PFSK-1 (cell line): ENCODE measurements around the gene MKX.

Experiments used
- REST ChIP-seq, 2 experiments: IDR thresholded peaks; 2 replicates each; pipeline versions ENCODE4 v1.6.1 to v1.8.0; 2011 to 2012; ENCODE audit warnings: low read depth in 2 of 2, low read length in 2 of 2, control low read depth in 1 of 2, inconsistent platforms in 1 of 2, mild to moderate bottlenecking in 1 of 2, moderate library complexity in 1 of 2; ENCODE audit not compliant: insufficient read depth in 1 of 2
- TAF1 ChIP-seq: IDR thresholded peaks from 2 replicates; pipeline ENCODE4 v1.6.1; 2012; ENCODE audit warnings: low read length, control low read depth, borderline replicate concordance; ENCODE audit not compliant: insufficient read depth

GRCh38 chr10:27643301-27643700 is 102.3 kb downstream of the MKX start:
- TF ChIP-seq REST (IDR thresholded peaks at IDR 0.05; ENCODE audit: insufficient read depth in 1 of 2, low read depth in 2 of 2, low read length in 2 of 2): no peak
- no peak for TF ChIP-seq TAF1
